HepG2 (cell line): ENCODE results near the gene C1orf116. TPM values are rescaled to one million over a fixed set of nuclear protein-coding genes. Genes with fewer than 3 reads are reported as not detected.

Experiments used
- ATAC-seq: fragments of 200-7000 bp; cut with Tn5 transposase; 3 replicates; pipeline ENCODE4 v1.9.1; 2020; ENCODE audit warnings: mild to moderate bottlenecking, moderate library complexity
- BruUV-seq: library from RNA; stranded (reverse); fragments of 400-500 nt; replicated peaks from 2 replicates; lab custom pipeline; 2021; lab: Mats Ljungman, UMichigan
- CTCF ChIA-PET: fragments of 300-600 bp; formaldehyde crosslinking; extraction: SDS; loops from one replicate; lab custom pipeline; 2021; ENCODE audit warnings: low total read pairs, inconsistent platforms, low intra/inter-chr PET ratio; lab: Yijun Ruan, JAX
- POLR2A ChIA-PET: fragments of 350-600 bp; sonication (Branson Sonifier 250); formaldehyde crosslinking; loops from one replicate; lab custom pipeline; 2020; ENCODE audit warnings: antibody characterized with exemption, inconsistent platforms; lab: Yijun Ruan, JAX
- DNase-seq: peaks from one replicate; pipeline ENCODE4 v3.0.0-alpha.2; 2015; ENCODE audit warnings: low spot score
- FAIRE-seq: peaks from 3 replicates; lab custom pipeline; 2011; peaks lifted over from hg19 to GRCh38; lab: Jason Lieb, UNC
- H2AFZ ChIP-seq: one replicate; pipeline ENCODE4 v1.6.1; 2011; ENCODE audit warnings: low read length, inconsistent platforms
- H3K27ac ChIP-seq: fragments of 300-600 bp; 3 replicates; pipeline ENCODE4 v1.8.0; 2011; ENCODE audit warnings: mixed run types, mild to moderate bottlenecking, mixed read lengths, low read length, inconsistent platforms; ENCODE audit not compliant: insufficient read depth; ENCODE audit errors: extremely low read length
- H3K27me3 ChIP-seq, 2 experiments: fragments of 200-600 bp in 1 of 2; 2 replicates in 1 of 2; 3 replicates in 1 of 2; pipeline versions ENCODE4 v1.6.0 to v1.8.0; 2011; ENCODE audit warnings: low read length in 2 of 2, mild to moderate bottlenecking in 2 of 2, moderate library complexity in 2 of 2, inconsistent platforms in 1 of 2; ENCODE audit not compliant: insufficient read depth in 2 of 2, control insufficient read depth in 1 of 2
- H3K36me3 ChIP-seq, 2 experiments: fragments of 200-600 bp in 1 of 2; replicated peaks in 1 of 2; 2 replicates in 1 of 2; 3 replicates in 1 of 2; pipeline versions ENCODE4 v1.5.1 to v1.8.0; 2011; ENCODE audit warnings: low read length in 2 of 2, inconsistent platforms in 1 of 2; ENCODE audit not compliant: insufficient read depth in 2 of 2, control insufficient read depth in 1 of 2
- H3K4me1 ChIP-seq: 2 replicates; pipeline ENCODE4 v1.5.1; 2012; ENCODE audit warnings: low read length, inconsistent platforms; ENCODE audit not compliant: insufficient read depth
- H3K4me2 ChIP-seq: 2 replicates; pipeline ENCODE4 v1.6.0; 2011; ENCODE audit warnings: low read depth, low read length, inconsistent platforms
- H3K4me3 ChIP-seq, 3 experiments: fragments of 200-600 bp in 1 of 3; sonication (generic), shearing (Covaris generic) in 1 of 3; replicated peaks in 1 of 3; 2 replicates each; pipeline ENCODE4 v1.5.1; 2011 to 2016; ENCODE audit warnings: low read length in 3 of 3, inconsistent platforms in 2 of 3, low read depth in 2 of 3, mild to moderate bottlenecking in 2 of 3, control low read depth in 1 of 3, mixed read lengths in 1 of 3; ENCODE audit not compliant: insufficient read depth in 1 of 3
- H3K79me2 ChIP-seq: one replicate; pipeline ENCODE4 v1.6.1; 2011; ENCODE audit warnings: low read length, inconsistent platforms; ENCODE audit not compliant: insufficient read depth
- H3K9ac ChIP-seq: 2 replicates; pipeline ENCODE4 v1.6.0; 2011; ENCODE audit warnings: mild to moderate bottlenecking, low read depth, low read length, inconsistent platforms; ENCODE audit not compliant: insufficient read depth
- H3K9me3 ChIP-seq: 2 replicates; pipeline ENCODE4 v1.5.1; 2012; ENCODE audit warnings: mild to moderate bottlenecking, low read length
- H4K20me1 ChIP-seq: 2 replicates; pipeline ENCODE4 v1.6.0; 2011; ENCODE audit warnings: inconsistent platforms, mild to moderate bottlenecking, low read length, moderate library complexity; ENCODE audit not compliant: insufficient read depth
- AGO1 ChIP-seq: fragments of 200-400 bp; formaldehyde crosslinking; IDR thresholded peaks from 2 replicates; pipeline ENCODE4 v1.6.1; 2017; ENCODE audit warnings: mild to moderate bottlenecking, low read depth, low read length, moderate library complexity; ENCODE audit not compliant: poor library complexity, severe bottlenecking
- BRCA1 ChIP-seq: sonication (generic); formaldehyde crosslinking; IDR thresholded peaks from 2 replicates; pipeline ENCODE4 v1.4.0; 2020; ENCODE audit warnings: missing genetic modification reagents
- CHCHD3 ChIP-seq: sonication (generic); formaldehyde crosslinking; IDR thresholded peaks from 2 replicates; pipeline ENCODE4 v1.8.0; 2022; ENCODE audit warnings: mild to moderate bottlenecking, missing genetic modification reagents, moderate library complexity
- HBP1 ChIP-seq: IDR thresholded peaks from 2 replicates; pipeline ENCODE4 v1.6.1; 2016; ENCODE audit warnings: low read depth, control low read depth
- MATR3 ChIP-seq: sonication (generic); formaldehyde crosslinking; IDR thresholded peaks from 2 replicates; pipeline ENCODE4 v1.4.0; 2020; ENCODE audit warnings: missing genetic modification reagents
- NBN ChIP-seq: fragments of 450-650 bp; conservative IDR thresholded peaks from 2 replicates; pipeline ENCODE4 v1.6.1; 2017
- POLR2AphosphoS5 ChIP-seq: IDR thresholded peaks from 2 replicates; pipeline ENCODE4 v1.6.1; 2012; ENCODE audit warnings: low read depth, low read length
- SMC3 ChIP-seq: IDR thresholded peaks from 2 replicates; pipeline ENCODE4 v1.6.1; 2011; ENCODE audit warnings: low read length, improper control_type of control experiment
- TEAD2 ChIP-seq: sonication (generic); formaldehyde crosslinking; IDR thresholded peaks from 2 replicates; pipeline ENCODE4 v1.9.0; 2021; ENCODE audit warnings: missing genetic modification reagents
- TERF1 ChIP-seq: sonication (generic); formaldehyde crosslinking; IDR thresholded peaks from 2 replicates; pipeline ENCODE4 v1.8.0; 2022; ENCODE audit warnings: mild to moderate bottlenecking, missing genetic modification reagents, moderate library complexity
- ZBTB7B ChIP-seq: sonication (generic); formaldehyde crosslinking; IDR thresholded peaks from 2 replicates; pipeline ENCODE4 v1.4.0; 2020; ENCODE audit warnings: missing genetic modification reagents
- ZFYVE20 ChIP-seq: sonication (generic); formaldehyde crosslinking; IDR thresholded peaks from 2 replicates; pipeline ENCODE4 v1.8.0; 2023; ENCODE audit warnings: low read depth, mild to moderate bottlenecking, moderate library complexity, missing genetic modification reagents, borderline replicate concordance
- ZNF251 ChIP-seq: sonication (generic); formaldehyde crosslinking; IDR thresholded peaks from 2 replicates; pipeline ENCODE4 v1.9.0; 2021; ENCODE audit warnings: mild to moderate bottlenecking, missing genetic modification reagents
- ZNF737 ChIP-seq: sonication (generic); formaldehyde crosslinking; IDR thresholded peaks from 2 replicates; pipeline ENCODE4 v1.5.0; 2020; ENCODE audit warnings: missing genetic modification reagents, mild to moderate bottlenecking, borderline replicate concordance
- WGBS: methylation state at CpG from one replicate; pipeline ENCODE4 v1.1.6; 2017; ENCODE audit warnings: low lambda C conversion rate; 5-methylcytosine and 5-hydroxymethylcytosine counted together
- in situ Hi-C: cut with HindIII; loops from 2 replicates; pipeline ENCODE4 v1.10.0; 2017; ENCODE audit warnings: low pct_unique_long_range_greater_than_20kb; ENCODE audit not compliant: extremely low pct_ligation_motif_present
- intact Hi-C: fragments of 100-400 bp; cut with micrococcal nuclease; formaldehyde crosslinking; loops from one replicate; pipeline ENCODE4 v1.10.0; 2022; ENCODE audit not compliant: unreplicated experiment
- polyA plus RNA-seq, 8 experiments: library from polyadenylated mRNA; depleted of rRNA in 3 of 8; stranded (reverse) in 7 of 8; unstranded in 1 of 8; fragments of >200 nt; fragmentation: Illumina TruSeq in 4 of 8; extraction: Trizol in 4 of 8; gene quantifications; 2 replicates each; pipeline versions ENCODE4 v1.2.1 to v1.2.3, GENCODE V29; 2011 to 2016; ENCODE audit warnings: low read depth in 4 of 8, missing spikeins in 1 of 8, mixed read lengths in 1 of 8; ENCODE audit not compliant: insufficient read depth in 1 of 8
- total RNA-seq, 5 experiments: library from RNA; depleted of rRNA; stranded (reverse); fragments of >200 nt; fragmentation: Illumina TruSeq; extraction: Trizol; gene quantifications; 2 replicates each; pipeline ENCODE4 v1.2.3, GENCODE V29; 2016; ENCODE audit warnings: low read depth in 1 of 5
- TF ChIP-seq, protein P1 (sequence below): sonication (generic); formaldehyde crosslinking; IDR thresholded peaks from 2 replicates; pipeline ENCODE4 v1.8.0; 2022; ENCODE audit warnings: missing genetic modification reagents, mild to moderate bottlenecking, moderate library complexity, borderline replicate concordance
- TF ChIP-seq, protein P2 (sequence below): sonication (generic); formaldehyde crosslinking; IDR thresholded peaks from 2 replicates; pipeline ENCODE4 v1.4.0; 2020; ENCODE audit warnings: missing genetic modification reagents

Gene C1orf116
- total and polyA plus RNA-seq, 2 of the 13 experiments (the other 11 are each of a cell fraction or from before 2014, with no cell fraction given), result 0.51 to 0.95 TPM

DNA sequence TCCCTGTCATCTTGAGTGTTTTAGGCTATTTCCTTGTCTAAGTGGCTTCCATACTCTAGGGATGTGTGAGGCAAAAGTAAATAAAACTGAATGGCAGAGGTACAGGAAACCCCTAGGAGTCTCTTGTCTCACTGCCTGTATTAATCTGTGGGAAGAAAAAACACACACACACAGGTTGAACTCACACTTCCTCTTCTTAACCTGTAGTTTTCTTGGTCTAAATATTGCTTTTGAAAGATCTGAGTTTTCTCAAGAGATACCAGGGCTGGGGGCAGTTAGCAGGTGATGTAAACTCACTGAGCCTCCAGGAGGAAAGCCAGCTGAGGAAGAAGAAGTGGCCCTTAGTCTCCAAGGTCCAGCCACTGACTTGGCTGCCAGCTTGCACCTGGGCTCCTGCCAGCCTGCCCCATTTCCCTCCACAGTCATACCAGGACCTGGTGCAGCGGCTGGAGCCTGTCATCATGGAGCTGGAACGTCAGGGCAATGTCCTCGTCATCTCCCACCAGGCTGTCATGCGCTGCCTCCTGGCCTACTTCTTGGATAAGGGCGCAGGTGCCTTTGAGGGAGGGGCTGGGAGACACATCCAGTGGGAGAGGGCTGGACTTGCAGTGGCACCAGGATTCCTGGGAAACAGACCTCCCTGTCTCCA, 37.4 kb upstream of the C1orf116 start (continued):
- no peak for TF ChIP-seq ZFYVE20 (CRISPR knock-in tag)
- no peak for TF ChIP-seq TERF1
- TF ChIP-seq POLR2AphosphoS5, result no peak
- no peak for TF ChIP-seq MATR3

GRCh38 chr1:207069061-207069460, 36.5 kb upstream of the C1orf116 start:
- intact Hi-C loops, result no loop called here
- H3K27ac ChIP-seq, result no peak overlapping the region
- no peaks in the 10 kb centered on the region for H3K79me2 ChIP-seq
- CTCF ChIA-PET, result no interaction called here
- H3K4me1 ChIP-seq, result peaks cover 21% of the 10 kb centered on the region
- POLR2A ChIA-PET, result no interaction called here
- whole genome bisulfite sequencing, result 95% methylated on average over 3 of the region's 3 CpGs
- H3K9me3 ChIP-seq, result no peaks in the 10 kb centered on the region
- H4K20me1 ChIP-seq, result no peaks in the 10 kb centered on the region
- H3K4me2 ChIP-seq, result no peak overlapping the region
- no TSS peak for BruUV-seq
- no peaks in the 10 kb centered on the region for H3K27me3 ChIP-seq
- no peak for ATAC-seq
- no peak for FAIRE-seq
- no peak overlapping the region for H3K9ac ChIP-seq
- H3K36me3 ChIP-seq, result peaks cover 10 to 28% of the 10 kb centered on the region in 2 experiments; a peak in 4 of 5 replicates
- no peak overlapping the region for H3K4me3 ChIP-seq
- in situ Hi-C loops, result no loop called here
- H2AFZ ChIP-seq, result no peak overlapping the region
- DNase-seq, result no peak
- TF ChIP-seq, protein P1, sequence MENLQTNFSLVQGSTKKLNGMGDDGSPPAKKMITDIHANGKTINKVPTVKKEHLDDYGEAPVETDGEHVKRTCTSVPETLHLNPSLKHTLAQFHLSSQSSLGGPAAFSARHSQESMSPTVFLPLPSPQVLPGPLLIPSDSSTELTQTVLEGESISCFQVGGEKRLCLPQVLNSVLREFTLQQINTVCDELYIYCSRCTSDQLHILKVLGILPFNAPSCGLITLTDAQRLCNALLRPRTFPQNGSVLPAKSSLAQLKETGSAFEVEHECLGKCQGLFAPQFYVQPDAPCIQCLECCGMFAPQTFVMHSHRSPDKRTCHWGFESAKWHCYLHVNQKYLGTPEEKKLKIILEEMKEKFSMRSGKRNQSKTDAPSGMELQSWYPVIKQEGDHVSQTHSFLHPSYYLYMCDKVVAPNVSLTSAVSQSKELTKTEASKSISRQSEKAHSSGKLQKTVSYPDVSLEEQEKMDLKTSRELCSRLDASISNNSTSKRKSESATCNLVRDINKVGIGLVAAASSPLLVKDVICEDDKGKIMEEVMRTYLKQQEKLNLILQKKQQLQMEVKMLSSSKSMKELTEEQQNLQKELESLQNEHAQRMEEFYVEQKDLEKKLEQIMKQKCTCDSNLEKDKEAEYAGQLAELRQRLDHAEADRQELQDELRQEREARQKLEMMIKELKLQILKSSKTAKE (CRISPR knock-in tag), result no peak
- TF ChIP-seq, protein P2, sequence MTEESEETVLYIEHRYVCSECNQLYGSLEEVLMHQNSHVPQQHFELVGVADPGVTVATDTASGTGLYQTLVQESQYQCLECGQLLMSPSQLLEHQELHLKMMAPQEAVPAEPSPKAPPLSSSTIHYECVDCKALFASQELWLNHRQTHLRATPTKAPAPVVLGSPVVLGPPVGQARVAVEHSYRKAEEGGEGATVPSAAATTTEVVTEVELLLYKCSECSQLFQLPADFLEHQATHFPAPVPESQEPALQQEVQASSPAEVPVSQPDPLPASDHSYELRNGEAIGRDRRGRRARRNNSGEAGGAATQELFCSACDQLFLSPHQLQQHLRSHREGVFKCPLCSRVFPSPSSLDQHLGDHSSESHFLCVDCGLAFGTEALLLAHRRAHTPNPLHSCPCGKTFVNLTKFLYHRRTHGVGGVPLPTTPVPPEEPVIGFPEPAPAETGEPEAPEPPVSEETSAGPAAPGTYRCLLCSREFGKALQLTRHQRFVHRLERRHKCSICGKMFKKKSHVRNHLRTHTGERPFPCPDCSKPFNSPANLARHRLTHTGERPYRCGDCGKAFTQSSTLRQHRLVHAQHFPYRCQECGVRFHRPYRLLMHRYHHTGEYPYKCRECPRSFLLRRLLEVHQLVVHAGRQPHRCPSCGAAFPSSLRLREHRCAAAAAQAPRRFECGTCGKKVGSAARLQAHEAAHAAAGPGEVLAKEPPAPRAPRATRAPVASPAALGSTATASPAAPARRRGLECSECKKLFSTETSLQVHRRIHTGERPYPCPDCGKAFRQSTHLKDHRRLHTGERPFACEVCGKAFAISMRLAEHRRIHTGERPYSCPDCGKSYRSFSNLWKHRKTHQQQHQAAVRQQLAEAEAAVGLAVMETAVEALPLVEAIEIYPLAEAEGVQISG (CRISPR knock-in tag), result no peak
- TF ChIP-seq CHCHD3 (CRISPR knock-in tag) (no peak), ZNF251 (CRISPR knock-in tag) (no peak), ZNF737 (CRISPR knock-in tag) (no peak), TEAD2 (no peak), AGO1 (no peak), HBP1 (no peak), NBN (no peak), BRCA1 (CRISPR knock-in tag) (no peak), ZBTB7B (CRISPR knock-in tag) (no peak), SMC3 (no peak)
